Activated CD4-positive, alpha-beta memory T cell treated with anti-CD3 and anti-CD28 coated beads, Interleukin-2, amount 10 ng/mL, durations not matched to agents 7 days and 5 days (primary cell): ENCODE data around the gene FNDC3B. TPM values are rescaled to one million over a fixed set of nuclear protein-coding genes. Genes with fewer than 3 reads are reported as not detected.
A peak's percentile ranks its signal among the peaks of the same experiment; 100 is the strongest.
"Not testable (repeated sequence)": the region's sequence is repeated elsewhere in the genome, so short reads cannot be mapped to it uniquely, and the experiment has no call there.

Experiments
- CTCF ChIA-PET: fragments of 350-600 bp; sonication (Branson Sonifier 250); formaldehyde crosslinking; loops from one replicate; lab custom pipeline; 2021; ENCODE audit warnings: antibody characterized with exemption, inconsistent platforms; lab: Charles Lee
- POLR2A ChIA-PET: fragments of 350-600 bp; sonication (Branson Sonifier 250); formaldehyde crosslinking; loops from one replicate; lab custom pipeline; 2021; ENCODE audit warnings: antibody characterized with exemption; lab: Charles Lee
- DNase-seq: peaks from one replicate; pipeline ENCODE4 v3.0.0-alpha.2; 2020
- H3K27ac Mint-ChIP-seq: one replicate; pipeline ENCODE4 v1.8.0; 2021; ENCODE audit warnings: mild to moderate bottlenecking, mixed read lengths
- H3K27me3 Mint-ChIP-seq: one replicate; pipeline ENCODE4 v1.8.0; 2021; ENCODE audit warnings: mixed read lengths
- H3K36me3 Mint-ChIP-seq: one replicate; pipeline ENCODE4 v1.8.0; 2021; ENCODE audit warnings: low read depth, mixed read lengths
- H3K4me1 Mint-ChIP-seq: one replicate; pipeline ENCODE4 v1.8.0; 2021; ENCODE audit warnings: mixed read lengths
- H3K4me3 Mint-ChIP-seq: one replicate; pipeline ENCODE4 v1.8.0; 2021; ENCODE audit warnings: mild to moderate bottlenecking, mixed read lengths
- H3K9me3 Mint-ChIP-seq: one replicate; pipeline ENCODE4 v1.8.0; 2021; ENCODE audit warnings: mixed read lengths
- total RNA-seq, 2 experiments: library from RNA; stranded (reverse); gene quantifications; one replicate each; pipeline ENCODE4 v1.2.3, GENCODE V29; 2021

Gene FNDC3B
- total RNA-seq: 10 to 100 TPM; 21.6 to 21.8 TPM

GRCh38 chr3:172039436-172040077 is at the start of gene FNDC3B:
FNDC3B (plus strand) TSS chr3:172039578; CDS start chr3:172112480, 72,902 bp downstream.
- H3K27ac Mint-ChIP-seq: peak within 1 kb of the TSS; percentile 82
- no peaks in the 10 kb centered on the region for H3K27me3 Mint-ChIP-seq
- H3K4me1 Mint-ChIP-seq: peaks cover 45% of the 10 kb centered on the region
- CTCF ChIA-PET: interaction anchor here (0.5 to 1.1 kb wide), 6 partner anchors 9 to 712 kb away, joined by 3 to 7 read pairs (median 3); no protein-coding TSS in a partner anchor
- peak within 1 kb of the TSS; percentile 89 for H3K4me3 Mint-ChIP-seq
- peak; percentile 93 for DNase-seq
- peaks cover 5% of the 10 kb centered on the region for H3K36me3 Mint-ChIP-seq
- peaks cover 3% of the 10 kb centered on the region for H3K9me3 Mint-ChIP-seq
- POLR2A ChIA-PET: interaction anchor here (0.7 to 1.9 kb wide), 11 partner anchors 9 to 100 kb away, joined by 3 to 6 read pairs (median 3); no protein-coding TSS in a partner anchor

- H3K27me3 Mint-ChIP-seq, CTCF ChIA-PET, POLR2A ChIA-PET: not testable (repeated sequence)
Measured at GRCh38 chr3:171990239-171990638, 49.1 kb upstream of the FNDC3B start.

GRCh38 chr3:171991166-171991565 is 48.2 kb upstream of the FNDC3B start:
- CTCF ChIA-PET: no interaction called here
- no peak for DNase-seq
- H3K36me3 Mint-ChIP-seq: no peaks in the 10 kb centered on the region
- H3K4me1 Mint-ChIP-seq: peaks cover 13% of the 10 kb centered on the region
- peaks cover 4% of the 10 kb centered on the region for H3K27me3 Mint-ChIP-seq
- H3K4me3 Mint-ChIP-seq: no peak overlapping the region
- POLR2A ChIA-PET: no interaction called here
- H3K9me3 Mint-ChIP-seq: no peaks in the 10 kb centered on the region
- no peak overlapping the region for H3K27ac Mint-ChIP-seq

More at GRCh38 chr3:171990239-171990638, 49.1 kb upstream of the FNDC3B start:
- H3K27ac Mint-ChIP-seq, H3K4me3 Mint-ChIP-seq, H3K9me3 Mint-ChIP-seq, H3K36me3 Mint-ChIP-seq, DNase-seq, H3K4me1 Mint-ChIP-seq: not testable (repeated sequence)

GRCh38 chr3:171994646-171995428 is 44.5 kb upstream of the FNDC3B start:
- POLR2A ChIA-PET: no interaction called here
- DNase-seq: no peak
- Mint-ChIP-seq H3K36me3 (peaks cover 5% of the 10 kb centered on the region), H3K4me1 (peaks cover 18% of the 10 kb centered on the region), H3K9me3 (peaks cover 9% of the 10 kb centered on the region), H3K4me3 (no peak overlapping the region), H3K27me3 (peaks cover 2% of the 10 kb centered on the region), H3K27ac (no peak overlapping the region)
- CTCF ChIA-PET: interaction anchor here (1.2 kb wide), 1 partner anchor 337 kb away, joined by 3 read pairs; no protein-coding TSS in a partner anchor

- peaks cover 18% of the 10 kb centered on the region for H3K4me1 Mint-ChIP-seq
- DNase-seq: no peak
- peaks cover 5% of the 10 kb centered on the region for H3K36me3 Mint-ChIP-seq
- peaks cover 2% of the 10 kb centered on the region for H3K27me3 Mint-ChIP-seq
- H3K9me3 Mint-ChIP-seq: peaks cover 9% of the 10 kb centered on the region
- H3K4me3 Mint-ChIP-seq: no peak overlapping the region
- ChIA-PET POLR2A (no interaction called here), CTCF (interaction anchor here (1.2 kb wide), 1 partner anchor 337 kb away, joined by 3 read pairs; no protein-coding TSS in a partner anchor)
- no peak overlapping the region for H3K27ac Mint-ChIP-seq
Measured at GRCh38 chr3:171995486-171995885, 43.9 kb upstream of the FNDC3B start.

GRCh38 chr3:171996178-171996817 is 43.1 kb upstream of the FNDC3B start:
- H3K9me3 Mint-ChIP-seq: peaks cover 11% of the 10 kb centered on the region
- ChIA-PET CTCF (no interaction called here), POLR2A (no interaction called here)
- H3K4me3 Mint-ChIP-seq: no peak overlapping the region
- no peak overlapping the region for H3K27ac Mint-ChIP-seq
- H3K27me3 Mint-ChIP-seq: peaks cover 2% of the 10 kb centered on the region
- peaks cover 5% of the 10 kb centered on the region for H3K36me3 Mint-ChIP-seq
- H3K4me1 Mint-ChIP-seq: peaks cover 18% of the 10 kb centered on the region
- DNase-seq: no peak

GRCh38 chr3:171998731-171999130 is 40.6 kb upstream of the FNDC3B start:
- DNase-seq, H3K27me3 Mint-ChIP-seq, H3K36me3 Mint-ChIP-seq, H3K4me3 Mint-ChIP-seq, H3K27ac Mint-ChIP-seq, POLR2A ChIA-PET, CTCF ChIA-PET: not testable (repeated sequence)
- peaks cover 18% of the 10 kb centered on the region for H3K4me1 Mint-ChIP-seq
- H3K9me3 Mint-ChIP-seq: peaks cover 13% of the 10 kb centered on the region

- H3K4me3 Mint-ChIP-seq, CTCF ChIA-PET, DNase-seq, H3K9me3 Mint-ChIP-seq, H3K27me3 Mint-ChIP-seq, POLR2A ChIA-PET, H3K27ac Mint-ChIP-seq, H3K4me1 Mint-ChIP-seq, H3K36me3 Mint-ChIP-seq: not testable (repeated sequence)
Measured at GRCh38 chr3:172001616-172002015, 37.8 kb upstream of the FNDC3B start.

GRCh38 chr3:172002512-172003078 is 36.8 kb upstream of the FNDC3B start:
- H3K4me1 Mint-ChIP-seq: no peaks in the 10 kb centered on the region
- DNase-seq: no peak

GRCh38 chr3:172003146-172003545 is 36.2 kb upstream of the FNDC3B start:
- H3K36me3 Mint-ChIP-seq: no peaks in the 10 kb centered on the region
- POLR2A ChIA-PET: no interaction called here
- H3K4me3 Mint-ChIP-seq: no peak overlapping the region
- DNase-seq: no peak
- no peaks in the 10 kb centered on the region for H3K4me1 Mint-ChIP-seq
- H3K9me3 Mint-ChIP-seq: peaks cover 5% of the 10 kb centered on the region
- CTCF ChIA-PET: no interaction called here
- peaks cover 1% of the 10 kb centered on the region for H3K27me3 Mint-ChIP-seq
- H3K27ac Mint-ChIP-seq: no peak overlapping the region

More at GRCh38 chr3:172002512-172003078, 36.8 kb upstream of the FNDC3B start:
- peaks cover 2% of the 10 kb centered on the region for H3K36me3 Mint-ChIP-seq
- ChIA-PET POLR2A (no interaction called here), CTCF (no interaction called here)
- no peak overlapping the region for H3K27ac Mint-ChIP-seq
- H3K9me3 Mint-ChIP-seq: peaks cover 9% of the 10 kb centered on the region
- H3K27me3 Mint-ChIP-seq: peaks cover 1% of the 10 kb centered on the region
- no peak overlapping the region for H3K4me3 Mint-ChIP-seq

GRCh38 chr3:172007065-172007370 is 32.4 kb upstream of the FNDC3B start:
- peaks cover 1% of the 10 kb centered on the region for H3K27me3 Mint-ChIP-seq
- ChIA-PET POLR2A (no interaction called here), CTCF (interaction anchor here (0.7 kb wide), 1 partner anchor 223 kb away, joined by 3 read pairs; no protein-coding TSS in a partner anchor)
- H3K36me3 Mint-ChIP-seq: no peaks in the 10 kb centered on the region
- H3K4me1 Mint-ChIP-seq: no peaks in the 10 kb centered on the region
- no peak overlapping the region for H3K27ac Mint-ChIP-seq
- H3K4me3 Mint-ChIP-seq: no peak overlapping the region
- DNase-seq: no peak
- H3K9me3 Mint-ChIP-seq: no peaks in the 10 kb centered on the region

- H3K36me3 Mint-ChIP-seq: no peaks in the 10 kb centered on the region
- peaks cover 1% of the 10 kb centered on the region for H3K27me3 Mint-ChIP-seq
- H3K9me3 Mint-ChIP-seq: no peaks in the 10 kb centered on the region
- CTCF ChIA-PET: no interaction called here
- no peak overlapping the region for H3K27ac Mint-ChIP-seq
- no peak for DNase-seq
- H3K4me1 Mint-ChIP-seq: no peaks in the 10 kb centered on the region
- H3K4me3 Mint-ChIP-seq: no peak overlapping the region
- POLR2A ChIA-PET: no interaction called here
Measured at GRCh38 chr3:172009803-172010202, 29.6 kb upstream of the FNDC3B start.

- POLR2A ChIA-PET: interaction anchor here (0.6 to 0.7 kb wide), 2 partner anchors 176 to 702 kb away, joined by 3 read pairs; no protein-coding TSS in a partner anchor
- no peak for DNase-seq
- Mint-ChIP-seq H3K4me1 (no peaks in the 10 kb centered on the region), H3K27ac (no peak overlapping the region), H3K36me3 (no peaks in the 10 kb centered on the region), H3K9me3 (no peaks in the 10 kb centered on the region), H3K27me3 (no peaks in the 10 kb centered on the region), H3K4me3 (no peak overlapping the region)
- CTCF ChIA-PET: no interaction called here
Measured at GRCh38 chr3:172012775-172013174, 26.6 kb upstream of the FNDC3B start.
